Cardiac muscle cell (in vitro differentiated cells and primary cell): ENCODE data around the gene OBSCN. TPM values are rescaled to one million over a fixed set of nuclear protein-coding genes. Genes with fewer than 3 reads are reported as not detected.
A peak's percentile ranks its signal among the peaks of the same experiment; 100 is the strongest.

Source experiments
- DNase-seq, 2 donors: peaks; one replicate each; pipeline versions ENCODE4 v3.0.0 to v3.0.0-alpha.2; 2010 to 2017; ENCODE audit warnings: low read depth in 1 of 2, low spot score in 1 of 2
- H3K27ac ChIP-seq: fragments of 200-600 bp; sonication (generic); 2 replicates; pipeline ENCODE4 v1.5.1; 2016
- H3K27me3 ChIP-seq: fragments of 200-600 bp; sonication (generic); 2 replicates; pipeline ENCODE4 v1.6.0; 2016; ENCODE audit warnings: control low read depth
- H3K36me3 ChIP-seq: fragments of 200-600 bp; sonication (generic); 2 replicates; pipeline ENCODE4 v1.5.1; 2016; ENCODE audit warnings: control low read depth
- H3K4me1 ChIP-seq: fragments of 200-600 bp; sonication (generic); 2 replicates; pipeline ENCODE4 v1.8.1; 2017; ENCODE audit warnings: low read depth, mild to moderate bottlenecking, mixed run types
- H3K4me3 ChIP-seq: fragments of 200-600 bp; sonication (generic); 2 replicates; pipeline ENCODE4 v1.5.1; 2016; ENCODE audit warnings: mild to moderate bottlenecking
- H3K9me3 ChIP-seq: fragments of 200-600 bp; sonication (generic); 2 replicates; pipeline ENCODE4 v1.5.1; 2017; ENCODE audit warnings: low read depth, mild to moderate bottlenecking, control low read depth
- CTCF ChIP-seq: IDR thresholded peaks from 2 replicates; pipeline ENCODE4 v1.5.1; 2012; ENCODE audit warnings: low read depth, mild to moderate bottlenecking, low read length
- polyA plus RNA-seq: library from polyadenylated mRNA; unstranded; fragments of >200 nt; fragmentation: Nextera tagmentation; extraction: Ambion mirVana; gene quantifications from 2 replicates; pipeline ENCODE4 v1.2.1, GENCODE V29; 2016
- total RNA-seq: library from RNA; depleted of rRNA; stranded (reverse); fragments of >200 nt; gene quantifications from 2 replicates; pipeline ENCODE4 v1.2.3, GENCODE V29; 2016

Gene OBSCN
- total and polyA plus RNA-seq, 2 experiments from 2014 or later: 87.1 to 390 TPM

GRCh38 chr1:228352677-228353481 is 145.0 kb downstream of the OBSCN start:
- no peaks in the 10 kb centered on the region for H3K4me1 ChIP-seq
- peaks cover 21% of the 10 kb centered on the region for H3K36me3 ChIP-seq
- H3K9me3 ChIP-seq: no peaks in the 10 kb centered on the region
- peak overlapping the region; percentile 76 for H3K27ac ChIP-seq
- TF ChIP-seq CTCF: no peak
- no peak for DNase-seq
- H3K4me3 ChIP-seq: no peak overlapping the region
- no peaks in the 10 kb centered on the region for H3K27me3 ChIP-seq

GRCh38 chr1:228353601-228354371 is 145.9 kb downstream of the OBSCN start:
- no peaks in the 10 kb centered on the region for H3K4me1 ChIP-seq
- no peaks in the 10 kb centered on the region for H3K27me3 ChIP-seq
- H3K36me3 ChIP-seq: peaks cover 24% of the 10 kb centered on the region
- H3K27ac ChIP-seq: peak overlapping the region; percentile 76
- no peak for TF ChIP-seq CTCF
- peak in 1 of 2 donors; percentile 30 for DNase-seq
- H3K9me3 ChIP-seq: no peaks in the 10 kb centered on the region
- H3K4me3 ChIP-seq: no peak overlapping the region

GRCh38 chr1:228354390-228355320 is 146.8 kb downstream of the OBSCN start:
- TF ChIP-seq CTCF: no peak
- H3K4me1 ChIP-seq: no peaks in the 10 kb centered on the region
- DNase-seq: no peak
- H3K9me3 ChIP-seq: no peaks in the 10 kb centered on the region
- H3K27ac ChIP-seq: peak overlapping the region; percentile 76
- no peak overlapping the region for H3K4me3 ChIP-seq
- no peaks in the 10 kb centered on the region for H3K27me3 ChIP-seq
- peaks cover 24% of the 10 kb centered on the region for H3K36me3 ChIP-seq

- Histone ChIP-seq H3K9me3 (no peaks in the 10 kb centered on the region), H3K27ac (no peak overlapping the region), H3K36me3 (peaks cover 10% of the 10 kb centered on the region), H3K4me1 (no peaks in the 10 kb centered on the region), H3K4me3 (no peak overlapping the region), H3K27me3 (no peaks in the 10 kb centered on the region)
- no peak for TF ChIP-seq CTCF
- DNase-seq: no peak
Observed at GRCh38 chr1:228356897-228357680, 149.2 kb downstream of the OBSCN start.
